Measurements from ENCODE around the gene IL17RE.
A peak's percentile ranks its signal among the peaks of the same experiment; 100 is the strongest.
"Not testable (repeated sequence)": the region's sequence is repeated elsewhere in the genome, so short reads cannot be mapped to it uniquely, and the experiment has no call there.

IL17RE gene

DNA sequence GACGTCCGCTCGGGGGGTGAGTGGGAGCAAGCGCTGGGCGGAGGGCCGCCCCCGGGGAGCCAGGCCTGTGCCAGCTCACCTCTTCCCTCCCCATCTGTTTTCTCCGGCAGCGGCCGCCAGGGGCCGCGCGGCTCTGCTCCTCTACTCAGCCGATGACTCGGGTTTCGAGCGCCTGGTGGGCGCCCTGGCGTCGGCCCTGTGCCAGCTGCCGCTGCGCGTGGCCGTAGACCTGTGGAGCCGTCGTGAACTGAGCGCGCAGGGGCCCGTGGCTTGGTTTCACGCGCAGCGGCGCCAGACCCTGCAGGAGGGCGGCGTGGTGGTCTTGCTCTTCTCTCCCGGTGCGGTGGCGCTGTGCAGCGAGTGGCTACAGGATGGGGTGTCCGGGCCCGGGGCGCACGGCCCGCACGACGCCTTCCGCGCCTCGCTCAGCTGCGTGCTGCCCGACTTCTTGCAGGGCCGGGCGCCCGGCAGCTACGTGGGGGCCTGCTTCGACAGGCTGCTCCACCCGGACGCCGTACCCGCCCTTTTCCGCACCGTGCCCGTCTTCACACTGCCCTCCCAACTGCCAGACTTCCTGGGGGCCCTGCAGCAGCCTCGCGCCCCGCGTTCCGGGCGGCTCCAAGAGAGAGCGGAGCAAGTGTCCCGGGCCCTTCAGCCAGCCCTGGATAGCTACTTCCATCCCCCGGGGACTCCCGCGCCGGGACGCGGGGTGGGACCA lies 30.4 kb downstream of the IL17RE start:
- DNase-seq, result peak in 53 of 58 donors; percentile 23 to 78 (median 60)

DNA sequence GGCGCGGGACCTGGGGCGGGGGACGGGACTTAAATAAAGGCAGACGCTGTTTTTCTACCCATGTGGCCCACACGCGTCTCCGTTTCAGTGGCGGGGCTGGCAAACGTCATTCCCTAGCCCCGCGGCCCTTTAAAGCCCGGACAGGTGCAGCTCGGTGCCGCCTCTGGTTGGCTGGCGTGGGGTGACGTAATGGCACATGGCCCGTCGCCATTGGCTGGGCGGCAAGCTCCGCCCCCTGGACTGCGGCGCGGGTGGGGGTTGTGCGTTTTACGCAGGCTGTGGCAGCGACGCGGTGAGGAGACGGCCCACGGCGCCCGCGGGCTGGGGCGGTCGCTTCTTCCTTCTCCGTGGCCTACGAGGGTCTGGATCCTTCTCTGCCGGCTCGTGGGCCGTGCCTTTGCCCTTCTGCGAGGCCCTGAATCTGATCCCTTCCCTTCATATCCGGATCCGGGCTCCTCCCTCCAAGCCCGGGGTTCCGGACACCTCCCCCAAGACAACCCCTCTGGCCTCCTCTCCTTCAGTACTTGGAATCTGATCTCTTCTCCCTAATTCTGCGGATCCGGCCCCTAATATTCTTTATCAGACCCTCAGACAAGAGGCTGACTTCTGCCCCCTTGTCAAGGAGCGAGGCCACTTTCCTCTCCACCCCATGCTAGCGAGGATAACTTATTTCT lies 31.1 kb downstream of the IL17RE start, which contains the start of gene CRELD1:
Gene CRELD1, plus strand, starts transcription at position 274 of the 674 bp plus-strand sequence. CDS start 605 bp downstream, outside the sequence.
- peak; percentile 81 to 99 (median 96) for DNase-seq

DNA sequence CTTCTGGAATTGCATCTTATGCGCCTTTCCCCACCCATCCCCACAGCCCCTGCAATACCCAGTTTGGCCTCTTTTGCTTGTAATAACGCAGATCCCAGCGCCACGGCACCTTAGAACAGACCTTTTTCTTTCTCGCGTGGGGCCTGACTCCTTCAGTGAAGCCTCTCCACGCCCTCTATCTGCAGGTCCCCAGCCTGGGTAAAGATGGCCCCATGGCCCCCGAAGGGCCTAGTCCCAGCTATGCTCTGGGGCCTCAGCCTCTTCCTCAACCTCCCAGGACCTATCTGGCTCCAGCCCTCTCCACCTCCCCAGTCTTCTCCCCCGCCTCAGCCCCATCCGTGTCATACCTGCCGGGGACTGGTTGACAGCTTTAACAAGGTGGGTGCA lies 31.6 kb downstream of the IL17RE start:
- DNase-seq, result peak in 3 of 58 donors; percentile 11 to 35 (median 28)

DNA sequence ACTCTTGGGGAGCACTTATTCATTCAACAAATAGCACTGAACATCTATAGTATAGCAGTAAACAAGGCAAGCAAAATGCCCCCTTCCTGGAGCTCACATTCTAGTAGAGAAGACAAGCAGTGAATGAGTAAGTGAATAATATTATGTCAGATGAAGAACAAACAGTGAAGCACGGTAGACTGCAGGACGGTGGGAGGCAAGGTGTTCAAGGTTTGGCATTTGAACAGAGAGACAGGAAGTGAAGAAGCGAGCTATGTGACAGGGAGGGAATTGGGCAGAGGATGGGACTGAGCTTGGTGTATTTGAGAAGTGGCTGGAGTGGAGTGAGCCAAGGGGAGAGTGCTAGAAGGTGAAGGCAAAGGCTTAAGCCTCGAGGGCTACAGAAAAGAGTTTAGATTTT lies 32.3 kb downstream of the IL17RE start:
- DNase-seq, result no peak

DNA sequence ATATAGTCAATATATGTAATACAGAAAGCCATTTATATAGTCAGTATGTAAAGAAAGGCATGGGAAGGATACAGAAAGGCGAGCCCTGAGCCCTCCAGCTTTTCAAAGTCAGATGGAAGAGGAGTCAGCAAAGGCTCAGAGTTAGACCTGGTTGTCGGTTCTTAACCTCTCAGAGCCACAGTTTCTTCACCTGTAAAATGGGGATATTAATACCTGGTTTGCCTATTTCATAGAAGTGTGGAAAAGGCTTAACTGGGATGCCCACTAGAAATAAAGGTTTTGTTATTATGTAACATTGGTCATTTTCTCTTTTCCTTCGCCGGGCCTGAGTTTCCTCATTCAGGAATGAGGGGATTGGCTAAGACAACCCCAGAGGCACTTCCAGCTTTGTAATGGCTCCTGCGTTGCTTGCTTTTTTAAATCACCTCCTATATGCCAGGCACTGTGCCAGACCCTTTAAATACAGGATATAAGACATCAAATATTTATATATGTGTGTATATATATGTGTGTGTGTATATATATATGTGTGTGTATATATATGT lies 33.4 kb downstream of the IL17RE start:
- DNase-seq, result no peak

DNA sequence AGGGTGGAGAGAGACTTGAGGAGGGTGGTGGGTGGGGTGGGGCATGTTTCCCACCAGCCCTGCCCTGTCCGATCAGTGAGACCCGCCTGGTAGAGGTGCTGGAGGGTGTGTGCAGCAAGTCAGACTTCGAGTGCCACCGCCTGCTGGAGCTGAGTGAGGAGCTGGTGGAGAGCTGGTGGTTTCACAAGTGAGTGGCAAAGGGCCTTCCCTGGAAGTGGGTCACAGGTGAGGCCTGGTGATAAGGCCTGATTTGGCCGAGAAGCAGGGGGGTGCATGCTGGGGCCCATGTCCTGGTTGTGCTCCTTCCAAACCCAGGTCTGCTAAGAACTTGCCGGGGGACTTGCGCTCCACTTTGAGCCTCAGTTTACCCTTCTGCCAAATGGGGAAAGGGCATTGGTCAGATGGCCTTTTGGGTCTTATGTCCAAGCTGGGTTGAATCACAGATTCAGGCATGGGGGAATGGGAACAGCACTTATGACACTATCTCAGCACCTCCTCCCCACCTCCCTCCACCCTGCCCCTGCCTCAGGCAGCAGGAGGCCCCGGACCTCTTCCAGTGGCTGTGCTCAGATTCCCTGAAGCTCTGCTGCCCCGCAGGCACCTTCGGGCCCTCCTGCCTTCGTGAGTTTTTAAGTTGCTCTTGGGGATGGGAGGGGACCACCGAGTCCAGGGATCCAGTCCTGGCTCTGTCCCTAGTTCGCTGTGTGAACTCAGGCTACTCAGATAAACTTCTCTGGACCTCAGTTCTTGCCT lies 35.0 kb downstream of the IL17RE start:
- DNase-seq, result no peak

DNA sequence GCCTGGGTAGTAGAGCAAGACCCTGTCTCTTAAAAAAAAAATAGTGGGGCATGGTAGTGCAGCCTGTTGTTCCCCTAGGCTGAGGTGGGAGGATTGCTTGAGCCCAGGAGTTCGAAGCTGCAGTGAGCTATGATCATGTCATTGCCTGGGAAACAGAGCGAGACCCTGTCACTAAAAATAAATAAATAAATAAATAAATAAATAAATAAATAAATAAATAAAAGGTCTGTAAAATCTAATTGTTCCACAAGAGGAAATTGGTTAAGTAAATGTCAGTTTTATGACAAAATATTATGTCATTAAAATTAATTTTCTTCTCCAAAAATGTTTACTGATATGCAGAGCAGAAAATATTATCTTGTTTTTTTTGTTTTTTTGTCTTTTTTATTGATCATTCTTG lies 36.3 kb downstream of the IL17RE start:
- DNase-seq, result no peak

DNA sequence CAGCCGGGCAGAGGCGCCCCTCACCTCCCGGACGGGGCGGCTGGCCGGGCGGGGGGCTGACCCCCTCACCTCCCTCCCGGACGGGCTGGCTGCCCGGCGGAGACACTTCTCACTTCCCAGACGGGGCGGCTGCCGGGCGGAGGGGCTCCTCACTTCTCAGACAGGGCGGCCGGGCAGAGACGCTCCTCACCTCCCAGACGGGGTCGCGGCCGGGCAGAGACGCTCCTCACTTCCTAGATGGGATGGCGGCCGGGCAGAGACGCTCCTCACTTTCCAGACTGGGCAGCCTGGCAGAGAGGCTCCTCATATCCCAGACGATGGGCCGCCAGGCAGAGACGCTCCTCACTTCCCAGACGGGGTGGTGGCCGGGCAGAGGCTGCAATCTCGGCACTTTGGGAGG lies 37.3 kb downstream of the IL17RE start:
- DNase-seq, result not testable (repeated sequence)

DNA sequence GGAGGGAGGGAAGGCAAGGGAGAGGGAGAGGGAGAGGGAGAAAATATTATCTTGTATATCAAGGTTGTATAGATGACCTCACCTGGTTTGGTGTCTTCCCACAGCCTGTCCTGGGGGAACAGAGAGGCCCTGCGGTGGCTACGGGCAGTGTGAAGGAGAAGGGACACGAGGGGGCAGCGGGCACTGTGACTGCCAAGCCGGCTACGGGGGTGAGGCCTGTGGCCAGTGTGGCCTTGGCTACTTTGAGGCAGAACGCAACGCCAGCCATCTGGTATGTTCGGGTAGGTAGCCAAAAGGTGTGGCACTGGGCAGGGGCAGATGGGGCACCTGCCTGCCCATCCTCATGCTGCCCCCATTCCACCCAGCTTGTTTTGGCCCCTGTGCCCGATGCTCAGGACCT lies 38.1 kb downstream of the IL17RE start:
- DNase-seq, result no peak

DNA sequence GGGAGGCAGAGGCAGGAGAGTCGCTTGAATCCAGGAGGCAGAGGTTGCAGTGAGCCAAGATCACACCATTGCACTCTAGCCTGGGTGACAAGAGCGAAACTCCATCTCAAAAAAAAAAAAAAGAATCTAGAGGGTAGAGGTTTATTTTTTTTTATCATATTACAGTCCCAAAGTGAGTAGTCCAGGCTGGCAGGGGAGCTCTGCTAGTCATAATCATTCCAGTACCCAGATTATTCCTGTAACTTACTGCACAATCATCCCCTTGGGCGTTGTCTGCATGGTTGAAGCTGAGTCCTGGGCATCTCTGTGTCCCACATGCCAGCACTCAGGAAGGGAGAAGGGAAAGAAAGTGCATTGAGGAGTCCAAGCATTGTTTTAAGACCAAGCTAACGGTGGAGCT lies 39.5 kb downstream of the IL17RE start:
- DNase-seq, result no peak

DNA sequence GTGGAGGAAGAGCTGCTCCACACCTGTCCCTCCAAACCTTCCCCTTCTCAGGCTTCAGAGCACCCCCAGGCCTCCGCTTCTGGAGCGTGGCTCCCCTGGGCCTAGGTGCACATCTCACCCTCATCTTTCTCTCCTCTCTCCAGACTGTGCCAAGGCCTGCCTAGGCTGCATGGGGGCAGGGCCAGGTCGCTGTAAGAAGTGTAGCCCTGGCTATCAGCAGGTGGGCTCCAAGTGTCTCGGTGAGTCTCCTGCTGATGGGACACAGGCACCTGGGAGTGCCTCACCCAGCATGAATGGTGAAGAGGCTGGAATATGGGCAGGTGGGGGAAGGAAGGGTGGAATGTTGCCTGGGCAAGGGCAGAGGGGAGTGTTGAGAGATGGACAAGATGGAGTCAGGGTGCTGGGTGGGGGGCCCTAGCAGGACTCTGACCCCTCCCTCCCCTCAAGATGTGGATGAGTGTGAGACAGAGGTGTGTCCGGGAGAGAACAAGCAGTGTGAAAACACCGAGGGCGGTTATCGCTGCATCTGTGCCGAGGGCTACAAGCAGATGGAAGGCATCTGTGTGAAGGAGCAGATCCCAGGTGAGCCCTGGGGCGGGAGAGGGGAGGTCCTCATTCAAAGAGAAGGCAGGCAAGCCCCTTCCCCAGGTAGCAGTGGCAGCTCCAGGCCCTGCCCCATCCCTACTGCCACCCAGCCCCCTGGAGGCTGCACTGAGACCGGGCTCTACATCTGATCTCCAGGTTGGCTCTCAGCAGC lies 40.5 kb downstream of the IL17RE start:
- no peak for DNase-seq

DNA sequence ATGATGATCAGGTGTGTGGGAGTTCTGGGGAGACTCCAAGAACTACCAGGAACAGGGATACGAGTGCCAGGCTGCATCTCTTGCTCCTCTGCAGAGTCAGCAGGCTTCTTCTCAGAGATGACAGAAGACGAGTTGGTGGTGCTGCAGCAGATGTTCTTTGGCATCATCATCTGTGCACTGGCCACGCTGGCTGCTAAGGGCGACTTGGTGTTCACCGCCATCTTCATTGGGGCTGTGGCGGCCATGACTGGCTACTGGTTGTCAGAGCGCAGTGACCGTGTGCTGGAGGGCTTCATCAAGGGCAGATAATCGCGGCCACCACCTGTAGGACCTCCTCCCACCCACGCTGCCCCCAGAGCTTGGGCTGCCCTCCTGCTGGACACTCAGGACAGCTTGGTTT lies 41.6 kb downstream of the IL17RE start:
- DNase-seq, result peak in 21 of 58 donors; percentile 11 to 78 (median 40)

DNA sequence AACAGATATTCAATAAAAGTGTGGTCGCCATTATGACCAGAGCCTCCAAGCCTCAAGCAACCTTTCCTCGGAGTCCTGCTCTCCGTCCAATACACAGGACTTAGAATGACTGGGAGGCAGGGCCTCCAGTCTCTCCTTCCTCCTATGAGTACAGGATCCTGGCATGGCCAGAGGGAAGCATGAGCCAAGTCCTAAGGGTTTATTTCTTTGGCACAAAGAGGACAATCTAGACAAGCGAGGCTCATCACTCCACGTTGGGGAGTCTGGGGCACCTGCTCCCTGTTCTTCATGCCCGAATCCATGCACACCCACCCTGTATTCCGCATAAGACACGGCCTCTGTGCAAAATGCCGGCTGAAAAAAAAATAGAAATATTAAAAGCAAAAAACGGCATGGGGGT lies 42.7 kb downstream of the IL17RE start:
- DNase-seq, result no peak

DNA sequence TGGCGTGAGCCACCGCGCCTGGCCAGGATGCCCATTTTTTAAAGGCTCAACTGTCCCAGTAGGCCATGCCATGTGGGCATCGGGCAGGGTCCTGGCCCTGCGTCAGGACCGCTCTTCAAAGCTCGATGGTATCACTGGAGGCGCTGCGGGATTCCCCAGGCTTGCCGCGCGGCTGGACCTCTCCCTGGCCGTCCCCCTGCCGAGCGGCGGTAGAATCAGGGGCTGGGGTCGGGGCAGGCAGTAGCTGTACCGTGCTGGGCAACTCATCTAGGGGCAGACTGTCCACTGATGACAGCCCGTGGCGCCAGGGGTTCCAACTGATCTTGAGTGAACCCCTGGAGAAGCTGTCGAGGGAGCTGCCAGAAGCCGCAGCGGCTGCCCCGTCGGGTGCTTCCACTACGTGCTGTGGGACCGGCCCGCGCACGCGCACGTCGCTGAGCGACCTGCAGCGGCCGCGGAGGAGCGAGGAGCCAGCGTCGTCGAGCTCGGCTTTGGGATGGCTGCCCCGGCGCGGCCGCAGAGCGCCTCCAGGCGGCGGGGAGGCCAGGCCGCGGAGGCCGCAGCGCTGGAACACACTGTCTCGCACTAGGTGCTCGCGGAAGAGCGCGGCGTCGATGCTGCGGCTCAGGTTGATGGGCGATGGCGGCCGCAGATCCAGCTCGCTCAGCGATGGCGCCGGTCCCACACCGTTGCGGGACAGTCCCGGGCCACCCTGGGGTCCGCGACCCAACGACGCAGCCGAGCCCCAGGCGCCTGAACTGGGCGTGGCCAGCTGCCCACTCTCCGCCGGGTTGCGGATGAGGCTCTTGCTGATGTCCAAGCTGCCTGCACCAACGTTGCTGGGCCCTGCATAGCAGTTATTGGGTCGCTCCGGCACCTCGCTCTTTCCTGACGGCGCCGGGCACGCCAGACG lies 43.7 kb downstream of the IL17RE start:
- peak in 53 of 58 donors; percentile 33 to 83 (median 70) for DNase-seq

DNA sequence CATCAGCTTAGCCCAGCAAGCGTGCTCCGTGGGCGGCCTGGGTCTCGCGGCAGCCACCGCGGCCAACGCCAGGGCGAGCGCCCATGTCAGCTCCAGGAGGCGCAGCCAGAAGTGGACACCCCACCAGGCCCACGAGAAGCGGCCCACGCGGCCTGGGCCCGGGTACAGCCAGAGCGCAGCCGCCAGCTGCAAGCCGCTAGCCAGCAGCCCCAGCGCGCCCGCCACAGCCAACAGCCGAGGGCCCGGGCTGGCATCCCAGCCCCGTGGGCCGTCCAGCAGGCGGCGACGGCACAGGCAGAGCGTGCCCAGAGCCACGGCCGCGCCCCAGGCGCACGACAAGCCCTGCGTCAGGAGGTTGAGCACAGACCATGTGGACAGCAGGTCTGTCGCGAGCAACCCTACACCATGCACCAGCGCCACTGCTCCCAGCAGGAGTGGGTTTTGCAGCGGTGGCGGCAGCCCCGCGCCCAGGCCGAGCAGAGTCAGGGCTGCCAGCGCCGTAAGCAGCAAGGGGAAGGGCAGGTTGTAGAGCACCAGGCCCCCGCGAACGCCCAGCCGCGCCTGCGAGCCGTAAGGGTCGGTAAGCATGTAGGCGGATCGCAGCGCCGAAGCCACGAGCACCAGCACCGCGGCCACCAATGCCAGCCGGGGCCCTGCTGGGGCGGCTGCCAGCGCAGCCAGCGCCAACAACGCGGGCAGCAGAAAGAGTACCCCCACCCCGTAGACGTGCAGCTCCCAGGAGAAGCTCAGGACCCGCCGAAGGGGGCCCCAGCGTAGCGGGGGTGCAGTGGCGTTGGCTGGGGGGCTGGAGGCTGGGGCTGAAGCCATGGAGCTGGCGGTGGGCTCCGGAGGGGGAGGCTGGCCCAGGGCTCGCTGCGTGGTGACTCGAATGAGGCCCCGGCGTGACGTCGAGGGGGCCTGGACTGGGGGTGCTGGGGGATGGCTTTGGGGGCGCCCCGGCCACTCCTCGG lies 44.7 kb downstream of the IL17RE start:
- peak in 47 of 58 donors; percentile 12 to 77 (median 57) for DNase-seq

DNA sequence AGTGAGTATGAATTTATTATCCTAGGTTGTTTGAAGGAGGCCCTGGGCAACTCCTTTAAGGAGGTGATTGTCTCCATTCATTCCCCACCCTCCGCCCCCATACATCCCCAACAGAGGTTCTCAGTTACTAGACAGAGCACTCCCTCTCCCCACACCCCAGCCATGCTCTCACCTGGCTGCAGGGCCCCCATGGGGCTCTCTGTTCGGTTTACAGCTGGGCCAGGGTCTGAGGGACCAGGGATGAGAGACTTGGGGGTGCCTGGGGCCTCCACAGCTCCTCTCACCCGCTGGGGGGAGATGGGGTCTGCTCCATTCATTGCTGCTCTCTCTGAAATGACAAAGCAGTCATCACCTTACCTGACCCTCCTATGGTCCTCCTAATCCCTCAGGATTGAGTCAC lies 45.9 kb downstream of the IL17RE start:
- no peak for DNase-seq

DNA sequence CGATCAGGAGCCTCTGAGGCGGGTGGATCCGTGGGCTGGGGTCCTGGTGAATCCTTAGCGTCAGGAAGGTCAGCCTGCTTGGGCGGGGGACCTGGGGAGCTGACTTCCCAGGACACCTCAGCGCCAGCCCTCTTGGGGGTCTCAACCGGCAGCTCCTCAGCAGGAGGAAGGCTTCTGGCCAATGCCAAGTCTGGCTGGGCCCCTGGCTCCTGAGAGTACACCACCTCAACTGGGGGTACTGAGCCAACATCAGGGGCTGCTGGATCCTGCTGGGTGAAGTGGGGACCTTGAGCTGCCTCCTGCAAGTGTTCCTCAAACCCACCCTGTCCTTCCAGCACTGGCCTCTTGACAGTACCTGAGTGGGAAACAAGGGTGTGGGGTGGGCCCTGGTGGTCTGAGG lies 46.5 kb downstream of the IL17RE start:
- DNase-seq, result no peak

DNA sequence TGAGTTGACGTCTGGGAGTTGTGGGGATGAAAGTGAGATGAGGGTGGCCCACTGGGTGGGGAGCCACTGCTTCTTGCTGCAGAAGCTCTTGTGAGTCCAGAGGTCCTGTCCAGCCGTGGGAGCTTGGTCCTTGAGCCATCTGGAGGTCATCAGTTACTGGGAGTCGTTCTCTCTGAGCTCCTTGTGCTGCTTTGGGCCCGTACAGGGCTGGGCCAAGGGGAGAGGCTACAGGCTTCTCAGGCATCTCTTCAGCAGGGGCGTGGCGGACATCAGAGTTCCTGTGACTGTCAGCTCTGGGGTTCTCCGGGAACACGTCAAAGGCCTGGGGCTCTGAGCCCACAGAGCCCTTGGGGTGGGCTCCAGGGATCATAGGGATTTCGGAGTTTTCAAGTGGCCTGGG lies 47.0 kb downstream of the IL17RE start:
- DNase-seq, result no peak

DNA sequence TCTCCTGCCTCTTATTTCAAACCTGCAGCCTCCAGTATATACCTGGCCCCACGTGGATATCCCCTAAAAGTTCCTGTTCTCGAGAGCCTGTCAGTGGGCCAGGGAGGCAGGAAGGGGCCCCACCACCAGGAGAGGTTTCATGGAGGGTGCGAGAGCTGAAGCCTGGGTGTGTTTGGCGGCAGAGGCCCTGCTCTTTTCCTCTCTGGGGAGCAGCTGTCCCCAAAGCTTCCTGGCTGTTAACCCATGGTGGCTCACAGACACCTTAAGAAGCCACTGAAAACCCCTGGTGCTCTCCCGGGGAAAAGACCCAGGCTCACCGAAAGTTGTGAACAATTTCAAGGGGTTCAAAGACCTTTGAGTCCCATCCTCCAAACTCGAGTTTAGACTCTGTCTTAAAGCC lies 48.5 kb downstream of the IL17RE start:
- no peak for DNase-seq
